K562 (cell line): ENCODE data around the gene SLC2A14. TPM values are rescaled to one million over a fixed set of nuclear protein-coding genes. Genes with fewer than 3 reads are reported as not detected.

Experiments used
- ATAC-seq: fragments of 200-7000 bp; cut with Tn5 transposase; 3 replicates; pipeline ENCODE4 v1.9.1; 2020; ENCODE audit warnings: moderate library complexity
- BruUV-seq: library from RNA; stranded (reverse); fragments of 400-500 nt; replicated peaks from 2 replicates; lab custom pipeline; 2021; lab: Mats Ljungman, UMichigan
- CTCF ChIA-PET: fragments of 300-600 bp; formaldehyde crosslinking; extraction: SDS; loops from one replicate; lab custom pipeline; 2021; ENCODE audit warnings: low intra/inter-chr PET ratio; lab: Yijun Ruan, JAX
- POLR2A ChIA-PET: fragments of 300-600, 350-650 bp; sonication (Branson Sonifier 250); formaldehyde crosslinking; extraction: SDS; loops from one replicate; lab custom pipeline; 2021; ENCODE audit warnings: antibody characterized with exemption, inconsistent platforms; lab: Yijun Ruan, JAX
- DNase-seq, 4 experiments: peaks; one replicate each; pipeline versions ENCODE4 v3.0.0 to v3.0.0-alpha.2; 2011 to 2018; ENCODE audit warnings: low spot score in 3 of 4, mixed read lengths in 3 of 4; ENCODE audit errors: extremely low read depth in 1 of 4
- FAIRE-seq: peaks from 2 replicates; lab custom pipeline; 2011; peaks lifted over from hg19 to GRCh38; lab: Jason Lieb, UNC
- H2AFZ ChIP-seq: 2 replicates; pipeline ENCODE4 v1.6.0; 2011; ENCODE audit warnings: low read depth, low read length, control low read depth, inconsistent platforms
- H3K27ac ChIP-seq: fragments of 200-600 bp; 3 replicates; pipeline ENCODE4 v1.8.0; 2011; ENCODE audit warnings: low read depth, mild to moderate bottlenecking, control low read depth, inconsistent platforms, low read length, moderate library complexity, mixed read lengths; ENCODE audit errors: extremely low read depth
- H3K27me3 ChIP-seq, 2 experiments: fragments of 300-600 bp in 1 of 2; 2 replicates in 1 of 2; 3 replicates in 1 of 2; pipeline versions ENCODE4 v1.6.0 to v1.8.0; 2011; ENCODE audit warnings: inconsistent platforms in 2 of 2, low read length in 2 of 2, mild to moderate bottlenecking in 1 of 2, mixed read lengths in 1 of 2, moderate library complexity in 1 of 2; ENCODE audit not compliant: control insufficient read depth in 2 of 2, insufficient read depth in 2 of 2
- H3K36me3 ChIP-seq: fragments of 300-600 bp; 3 replicates; pipeline ENCODE4 v1.8.0; 2011; ENCODE audit warnings: mild to moderate bottlenecking, low read length, inconsistent platforms; ENCODE audit not compliant: control insufficient read depth, insufficient read depth
- H3K4me1 ChIP-seq, 2 experiments: fragments of 200-600 bp in 1 of 2; replicated peaks in 1 of 2; 2 replicates in 1 of 2; 3 replicates in 1 of 2; pipeline versions ENCODE4 v1.5.1 to v1.8.0; 2011; ENCODE audit warnings: inconsistent platforms in 2 of 2, low read length in 2 of 2, mild to moderate bottlenecking in 1 of 2, mixed read lengths in 1 of 2, moderate library complexity in 1 of 2; ENCODE audit not compliant: control insufficient read depth in 2 of 2, insufficient read depth in 2 of 2
- H3K4me2 ChIP-seq: 2 replicates; pipeline ENCODE4 v1.6.1; 2011; ENCODE audit warnings: low read length, control low read depth, inconsistent platforms, mixed read lengths; ENCODE audit not compliant: insufficient read depth
- H3K4me3 ChIP-seq: fragments of 200-600 bp; sonication (generic), shearing (Covaris generic); 2 replicates; pipeline ENCODE4 v1.5.1; 2016; ENCODE audit warnings: control low read depth, inconsistent platforms
- H3K79me2 ChIP-seq: fragments of 200-600 bp; 3 replicates; pipeline ENCODE4 v1.8.0; 2011; ENCODE audit warnings: low read length, inconsistent platforms; ENCODE audit not compliant: control insufficient read depth, insufficient read depth
- H3K9ac ChIP-seq, 2 experiments: 2 replicates each; pipeline versions ENCODE4 v1.6.0 to v1.6.1; 2011; ENCODE audit warnings: low read depth in 2 of 2, low read length in 2 of 2, control low read depth in 1 of 2, inconsistent platforms in 1 of 2, mild to moderate bottlenecking in 1 of 2, mixed read lengths in 1 of 2; ENCODE audit not compliant: insufficient read depth in 1 of 2
- H3K9me1 ChIP-seq: one replicate; pipeline ENCODE4 v1.6.0; 2011; ENCODE audit warnings: inconsistent platforms, mild to moderate bottlenecking, low read length, moderate library complexity; ENCODE audit not compliant: control insufficient read depth, insufficient read depth
- H3K9me3 ChIP-seq: replicated peaks from 2 replicates; pipeline ENCODE4 v1.5.1; 2011; ENCODE audit warnings: low read depth, low read length, inconsistent platforms; ENCODE audit not compliant: control insufficient read depth, insufficient read depth
- H4K20me1 ChIP-seq: replicated peaks from 2 replicates; pipeline ENCODE4 v1.6.1; 2011; ENCODE audit warnings: low read length, inconsistent platforms, mixed read lengths; ENCODE audit not compliant: control insufficient read depth, insufficient read depth
- CTCF ChIP-seq, 3 experiments: IDR thresholded peaks in 2 of 3; conservative IDR thresholded peaks in 1 of 3; 2 replicates each; pipeline ENCODE4 v1.5.1; 2011 to 2012; ENCODE audit warnings: low read length in 3 of 3, mild to moderate bottlenecking in 3 of 3, control low read depth in 2 of 3, improper control_type of control experiment in 1 of 3, inconsistent platforms in 1 of 3, low read depth in 1 of 3, mixed read lengths in 1 of 3, moderate library complexity in 1 of 3; ENCODE audit not compliant: insufficient read depth in 2 of 3
- MYBL2 ChIP-seq, 2 experiments: fragments of 450-650 bp in 1 of 2; sonication (generic) in 1 of 2; formaldehyde crosslinking in 1 of 2; IDR thresholded peaks; 2 replicates each; pipeline versions ENCODE4 v1.6.1 to v1.8.1; 2017 to 2022; ENCODE audit warnings: borderline replicate concordance in 1 of 2, inconsistent platforms in 1 of 2, low read depth in 1 of 2, mild to moderate bottlenecking in 1 of 2, missing genetic modification reagents in 1 of 2, moderate library complexity in 1 of 2
- TAL1 ChIP-seq: fragments of 450-650 bp; IDR thresholded peaks from 2 replicates; pipeline ENCODE4 v1.6.1; 2016; ENCODE audit warnings: mild to moderate bottlenecking
- TEAD4 ChIP-seq, 2 experiments: sonication (generic) in 1 of 2; formaldehyde crosslinking in 1 of 2; IDR thresholded peaks; 2 replicates each; pipeline versions ENCODE4 v1.6.1 to v1.8.0; 2012 to 2022; ENCODE audit warnings: borderline replicate concordance in 1 of 2, inconsistent platforms in 1 of 2, low read length in 1 of 2, mild to moderate bottlenecking in 1 of 2, missing genetic modification reagents in 1 of 2
- WGBS: fragments of 100-300 bp; shearing (Covaris generic); methylation state at CpG from one replicate; pipeline ENCODE4 v1.1.6; 2016; ENCODE audit warnings: low coverage, mixed read lengths; ENCODE audit not compliant: insufficient coverage; ENCODE audit errors: missing lambda C conversion rate; 5-methylcytosine and 5-hydroxymethylcytosine counted together
- in situ Hi-C: fragments of 300-500 bp; cut with MboI; formaldehyde crosslinking; loops from 4 replicates; pipeline ENCODE4 v1.15.0; 2018; ENCODE audit warnings: inconsistent platforms, mixed read lengths
- intact Hi-C: fragments of 100-400 bp; cut with micrococcal nuclease; formaldehyde crosslinking; loops from 2 replicates; pipeline ENCODE4 v1.14.2; 2022
- polyA plus RNA-seq, 8 experiments: library from polyadenylated mRNA; depleted of rRNA in 4 of 8; stranded (reverse) in 5 of 8; unstranded in 3 of 8; fragments of >200 nt; fragmentation: Nextera tagmentation in 2 of 8; fragmentation: Illumina TruSeq in 1 of 8; extraction: Ambion mirVana in 2 of 8; extraction: Trizol in 1 of 8; gene quantifications; 2 replicates each; pipeline versions ENCODE4 v1.2.1 to v1.2.3, GENCODE V29; 2011 to 2014; ENCODE audit warnings: inconsistent platforms in 1 of 8, missing spikeins in 1 of 8
- total RNA-seq, 7 experiments: library from RNA; depleted of rRNA in 6 of 7; stranded (reverse); fragments of >200 nt in 6 of 7; fragmentation: Illumina TruSeq in 2 of 7; extraction: Trizol in 2 of 7; gene quantifications; 2 replicates each; pipeline versions ENCODE4 v1.2.1 to v1.2.3, GENCODE V29; 2011 to 2021; ENCODE audit warnings: low replicate concordance in 1 of 7
- TF ChIP-seq, protein P1 (sequence below): fragments of 450-650 bp; IDR thresholded peaks from 2 replicates; pipeline ENCODE4 v1.6.1; 2018; ENCODE audit not compliant: partially characterized antibody
- TF ChIP-seq, protein P2 (sequence below): fragments of 450-650 bp; formaldehyde crosslinking; IDR thresholded peaks from 2 replicates; pipeline ENCODE4 v1.4.0; 2020; ENCODE audit warnings: mild to moderate bottlenecking, moderate library complexity
- TF ChIP-seq, protein P3 (sequence below), 2 experiments: fragments of 150-350 bp in 1 of 2; IDR thresholded peaks; 2 replicates each; pipeline ENCODE4 v1.6.1; 2012 to 2016; ENCODE audit warnings: low read depth in 2 of 2, low read length in 2 of 2, mild to moderate bottlenecking in 1 of 2, moderate library complexity in 1 of 2

Gene SLC2A14
- total and polyA plus RNA-seq, 9 of the 15 experiments (the other 6 are each of a cell fraction or from before 2014, with no cell fraction given), result 0.13 to 8.9 (median 4.8) TPM; not detected in 1

GRCh38 chr12:7806863-7807487 lies 65.7 kb downstream of the SLC2A14 start:
- ChIA-PET CTCF (interaction anchor here (1.3 kb wide), 1 partner anchor 130 kb away, joined by 6 read pairs; no protein-coding TSS in a partner anchor), POLR2A (interaction anchor here (0.6 to 1.3 kb wide), 3 partner anchors 14 to 186 kb away, joined by 3 to 4 read pairs (median 3); no protein-coding TSS in a partner anchor)
- no peak overlapping the region for H3K4me2 ChIP-seq
- intact Hi-C loops (loop anchor here (1.0 to 10.0 kb wide), 3 partner anchors 90 to 162 kb away; no protein-coding TSS in a partner anchor), in situ Hi-C loops (loop anchor here (10.0 kb wide), 2 partner anchors 82 to 122 kb away; no protein-coding TSS in a partner anchor)
- H4K20me1 ChIP-seq, result no peaks in the 10 kb centered on the region
- ATAC-seq, result peak; percentile 90
- DNase-seq, result peak; percentile 59 to 76 (median 72)
- no peaks in the 10 kb centered on the region for H3K9me3 ChIP-seq
- no peaks in the 10 kb centered on the region for H3K9me1 ChIP-seq
- peak; percentile 84 for FAIRE-seq
- no peaks in the 10 kb centered on the region for H3K36me3 ChIP-seq
- H3K79me2 ChIP-seq, result no peaks in the 10 kb centered on the region
- 0% methylated on average over 2 of the region's 2 CpGs for WGBS
- no peak overlapping the region for H3K4me3 ChIP-seq
- H3K4me1 ChIP-seq, result no peaks in the 10 kb centered on the region
- no peak overlapping the region for H3K27ac ChIP-seq
- H2AFZ ChIP-seq, result no peak overlapping the region
- H3K27me3 ChIP-seq, result peaks cover 3 to 7% of the 10 kb centered on the region in 2 experiments; a peak in 3 of 5 replicates
- BruUV-seq, result no TSS peak
- H3K9ac ChIP-seq, result no peak overlapping the region
- TF ChIP-seq TEAD4 (IDR thresholded peaks at IDR 0.05; ENCODE audit: low read length), result peak; percentile 17; the same call in 1 of the 2 replicates
- TF ChIP-seq TEAD4 (CRISPR knock-in tag; IDR thresholded peaks at IDR 0.05; ENCODE audit: borderline replicate concordance), result no peak
- TF ChIP-seq, protein P1, sequence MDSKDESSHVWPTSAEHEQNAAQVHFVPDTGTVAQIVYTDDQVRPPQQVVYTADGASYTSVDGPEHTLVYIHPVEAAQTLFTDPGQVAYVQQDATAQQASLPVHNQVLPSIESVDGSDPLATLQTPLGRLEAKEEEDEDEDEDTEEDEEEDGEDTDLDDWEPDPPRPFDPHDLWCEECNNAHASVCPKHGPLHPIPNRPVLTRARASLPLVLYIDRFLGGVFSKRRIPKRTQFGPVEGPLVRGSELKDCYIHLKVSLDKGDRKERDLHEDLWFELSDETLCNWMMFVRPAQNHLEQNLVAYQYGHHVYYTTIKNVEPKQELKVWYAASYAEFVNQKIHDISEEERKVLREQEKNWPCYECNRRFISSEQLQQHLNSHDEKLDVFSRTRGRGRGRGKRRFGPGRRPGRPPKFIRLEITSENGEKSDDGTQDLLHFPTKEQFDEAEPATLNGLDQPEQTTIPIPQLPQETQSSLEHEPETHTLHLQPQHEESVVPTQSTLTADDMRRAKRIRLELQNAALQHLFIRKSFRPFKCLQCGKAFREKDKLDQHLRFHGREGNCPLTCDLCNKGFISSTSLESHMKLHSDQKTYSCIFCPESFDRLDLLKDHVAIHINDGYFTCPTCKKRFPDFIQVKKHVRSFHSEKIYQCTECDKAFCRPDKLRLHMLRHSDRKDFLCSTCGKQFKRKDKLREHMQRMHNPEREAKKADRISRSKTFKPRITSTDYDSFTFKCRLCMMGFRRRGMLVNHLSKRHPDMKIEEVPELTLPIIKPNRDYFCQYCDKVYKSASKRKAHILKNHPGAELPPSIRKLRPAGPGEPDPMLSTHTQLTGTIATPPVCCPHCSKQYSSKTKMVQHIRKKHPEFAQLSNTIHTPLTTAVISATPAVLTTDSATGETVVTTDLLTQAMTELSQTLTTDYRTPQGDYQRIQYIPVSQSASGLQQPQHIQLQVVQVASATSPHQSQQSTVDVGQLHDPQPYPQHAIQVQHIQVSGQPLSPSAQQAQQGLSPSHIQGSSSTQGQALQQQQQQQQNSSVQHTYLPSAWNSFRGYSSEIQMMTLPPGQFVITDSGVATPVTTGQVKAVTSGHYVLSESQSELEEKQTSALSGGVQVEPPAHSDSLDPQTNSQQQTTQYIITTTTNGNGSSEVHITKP, result no peak
- TF ChIP-seq TAL1, result no peak
- peak; percentile 76 to 82 (median 82) for TF ChIP-seq CTCF (IDR thresholded peaks at IDR 0.05 in 2 of 3, conservative IDR thresholded peaks at IDR 0.05 in 1 of 3; ENCODE audit: insufficient read depth in 2 of 3, low read depth in 1 of 3, low read length in 3 of 3)
- TF ChIP-seq, protein P2, sequence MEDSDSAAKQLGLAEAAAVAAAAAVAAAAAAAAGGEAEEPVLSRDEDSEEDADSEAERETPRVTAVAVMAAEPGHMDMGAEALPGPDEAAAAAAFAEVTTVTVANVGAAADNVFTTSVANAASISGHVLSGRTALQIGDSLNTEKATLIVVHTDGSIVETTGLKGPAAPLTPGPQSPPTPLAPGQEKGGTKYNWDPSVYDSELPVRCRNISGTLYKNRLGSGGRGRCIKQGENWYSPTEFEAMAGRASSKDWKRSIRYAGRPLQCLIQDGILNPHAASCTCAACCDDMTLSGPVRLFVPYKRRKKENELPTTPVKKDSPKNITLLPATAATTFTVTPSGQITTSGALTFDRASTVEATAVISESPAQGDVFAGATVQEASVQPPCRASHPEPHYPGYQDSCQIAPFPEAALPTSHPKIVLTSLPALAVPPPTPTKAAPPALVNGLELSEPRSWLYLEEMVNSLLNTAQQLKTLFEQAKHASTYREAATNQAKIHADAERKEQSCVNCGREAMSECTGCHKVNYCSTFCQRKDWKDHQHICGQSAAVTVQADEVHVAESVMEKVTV, result peak; percentile 72
- TF ChIP-seq MYBL2 (IDR thresholded peaks at IDR 0.05; ENCODE audit: low read depth), result no peak
- no peak for TF ChIP-seq MYBL2 (CRISPR knock-in tag; IDR thresholded peaks at IDR 0.05; ENCODE audit: borderline replicate concordance)
- TF ChIP-seq, protein P3, sequence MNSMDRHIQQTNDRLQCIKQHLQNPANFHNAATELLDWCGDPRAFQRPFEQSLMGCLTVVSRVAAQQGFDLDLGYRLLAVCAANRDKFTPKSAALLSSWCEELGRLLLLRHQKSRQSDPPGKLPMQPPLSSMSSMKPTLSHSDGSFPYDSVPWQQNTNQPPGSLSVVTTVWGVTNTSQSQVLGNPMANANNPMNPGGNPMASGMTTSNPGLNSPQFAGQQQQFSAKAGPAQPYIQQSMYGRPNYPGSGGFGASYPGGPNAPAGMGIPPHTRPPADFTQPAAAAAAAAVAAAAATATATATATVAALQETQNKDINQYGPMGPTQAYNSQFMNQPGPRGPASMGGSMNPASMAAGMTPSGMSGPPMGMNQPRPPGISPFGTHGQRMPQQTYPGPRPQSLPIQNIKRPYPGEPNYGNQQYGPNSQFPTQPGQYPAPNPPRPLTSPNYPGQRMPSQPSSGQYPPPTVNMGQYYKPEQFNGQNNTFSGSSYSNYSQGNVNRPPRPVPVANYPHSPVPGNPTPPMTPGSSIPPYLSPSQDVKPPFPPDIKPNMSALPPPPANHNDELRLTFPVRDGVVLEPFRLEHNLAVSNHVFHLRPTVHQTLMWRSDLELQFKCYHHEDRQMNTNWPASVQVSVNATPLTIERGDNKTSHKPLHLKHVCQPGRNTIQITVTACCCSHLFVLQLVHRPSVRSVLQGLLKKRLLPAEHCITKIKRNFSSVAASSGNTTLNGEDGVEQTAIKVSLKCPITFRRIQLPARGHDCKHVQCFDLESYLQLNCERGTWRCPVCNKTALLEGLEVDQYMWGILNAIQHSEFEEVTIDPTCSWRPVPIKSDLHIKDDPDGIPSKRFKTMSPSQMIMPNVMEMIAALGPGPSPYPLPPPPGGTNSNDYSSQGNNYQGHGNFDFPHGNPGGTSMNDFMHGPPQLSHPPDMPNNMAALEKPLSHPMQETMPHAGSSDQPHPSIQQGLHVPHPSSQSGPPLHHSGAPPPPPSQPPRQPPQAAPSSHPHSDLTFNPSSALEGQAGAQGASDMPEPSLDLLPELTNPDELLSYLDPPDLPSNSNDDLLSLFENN (IDR thresholded peaks at IDR 0.05; ENCODE audit: low read depth in 2 of 2, low read length in 2 of 2), result no peak
